T-cell (primary cell): ENCODE measurements around the gene CBX6. TPM values are rescaled to one million over a fixed set of nuclear protein-coding genes. Genes with fewer than 3 reads are reported as not detected.

ENCODE experiments used
- ATAC-seq, 4 experiments: fragments of 200-7000 bp in 3 of 4; fragments of 150-1000 bp in 1 of 4; cut with Tn5 transposase; replicated peaks in 1 of 4; 1 replicate in 3 of 4; 2 replicates in 1 of 4; pipeline ENCODE4 v1.10.0; 2021; ENCODE audit warnings: moderate library complexity in 3 of 4, mild to moderate bottlenecking in 2 of 4, moderate number of reproducible peaks in 1 of 4
- CTCF ChIA-PET, 2 donors: fragments of 300-600 bp; sonication (Branson Sonifier 250); formaldehyde crosslinking; loops; one replicate each; lab custom pipeline; 2022; ENCODE audit warnings: antibody characterized with exemption in 2 of 2; lab: Charles Lee
- POLR2A ChIA-PET, 2 donors: fragments of 300-600 bp; sonication (Branson Sonifier 250); formaldehyde crosslinking; loops; one replicate each; lab custom pipeline; 2022; ENCODE audit warnings: antibody characterized with exemption in 2 of 2; lab: Charles Lee
- DNase-seq, 35 experiments: peaks; one replicate each; pipeline versions ENCODE4 v3.0.0 to v3.0.0-alpha.2; 2013 to 2023
- H3K27ac ChIP-seq: one replicate; pipeline ENCODE4 v1.5.1; 2013; ENCODE audit warnings: low read length
- H3K27me3 ChIP-seq, 2 experiments: replicated peaks in 1 of 2; 1 replicate in 1 of 2; 2 replicates in 1 of 2; pipeline versions ENCODE4 v1.6.1 to v1.7.0; 2013; ENCODE audit warnings: low read length in 1 of 2, mixed read lengths in 1 of 2; ENCODE audit not compliant: control insufficient read depth in 2 of 2, insufficient read depth in 2 of 2; ENCODE audit errors: extremely low read depth in 1 of 2
- H3K36me3 ChIP-seq, 2 donors: 1 replicate in 1 of 2; 2 replicates in 1 of 2; pipeline versions ENCODE4 v1.6.1 to v1.7.0; 2013; ENCODE audit warnings: low read length in 1 of 2; ENCODE audit not compliant: control insufficient read depth in 2 of 2, insufficient read depth in 1 of 2; ENCODE audit errors: extremely low read depth in 1 of 2
- H3K4me1 ChIP-seq, 2 experiments: 1 replicate in 1 of 2; 2 replicates in 1 of 2; pipeline versions ENCODE4 v1.6.1 to v1.7.0; 2013; ENCODE audit warnings: low read length in 2 of 2, mixed read lengths in 1 of 2; ENCODE audit not compliant: insufficient read depth in 2 of 2, control insufficient read depth in 1 of 2; ENCODE audit errors: extremely low read depth in 1 of 2
- H3K4me3 ChIP-seq, 2 donors: 1 replicate in 1 of 2; 2 replicates in 1 of 2; pipeline versions ENCODE4 v1.5.1 to v1.7.0; 2013; ENCODE audit warnings: mild to moderate bottlenecking in 2 of 2, low read length in 1 of 2, moderate library complexity in 1 of 2; ENCODE audit not compliant: control insufficient read depth in 1 of 2; ENCODE audit errors: extremely low read depth in 1 of 2
- H3K9me3 ChIP-seq: 2 replicates; pipeline ENCODE4 v1.7.0; 2013
- H3K27ac Mint-ChIP-seq, 2 donors: one replicate each; pipeline ENCODE4 v1.8.0; 2020 to 2021; ENCODE audit warnings: mild to moderate bottlenecking in 2 of 2, mixed read lengths in 2 of 2
- H3K27me3 Mint-ChIP-seq, 2 donors: one replicate each; pipeline ENCODE4 v1.8.0; 2021 to 2022; ENCODE audit warnings: mixed read lengths in 2 of 2
- H3K36me3 Mint-ChIP-seq: one replicate; pipeline ENCODE4 v1.8.0; 2021; ENCODE audit warnings: mixed read lengths
- H3K4me1 Mint-ChIP-seq, 3 donors: one replicate each; pipeline ENCODE4 v1.8.0; 2020 to 2022; ENCODE audit warnings: mixed read lengths in 3 of 3, mild to moderate bottlenecking in 1 of 3
- H3K4me3 Mint-ChIP-seq, 3 donors: one replicate each; pipeline ENCODE4 v1.8.0; 2020 to 2022; ENCODE audit warnings: mild to moderate bottlenecking in 3 of 3, mixed read lengths in 3 of 3, moderate library complexity in 3 of 3
- H3K9me3 Mint-ChIP-seq, 3 donors: one replicate each; pipeline ENCODE4 v1.8.0; 2020 to 2022; ENCODE audit warnings: mixed read lengths in 3 of 3
- WGBS: methylation state at CpG from one replicate; pipeline ENCODE4 v1.1.5; 2013; ENCODE audit warnings: missing lambda C conversion rate; ENCODE audit not compliant: insufficient coverage; 5-methylcytosine and 5-hydroxymethylcytosine counted together
- total RNA-seq, 35 experiments: library from RNA in 6 of 35; stranded (reverse) in 6 of 35; fragments of 120-200 nt in 1 of 35; gene quantifications; one replicate each; pipeline versions ENCODE4 v1.2.1 to v1.2.4 and lab custom pipeline; 2013 to 2026

CBX6 gene
- total RNA-seq, 5 donors from 2014 or later (not counting 1 experiment from before 2014, with no cell fraction given), result 41.2 to 92.0 (median 87.1) TPM

- ATAC-seq, result no peak
- no peak overlapping the region for H3K4me3 ChIP-seq
- no peaks in the 10 kb centered on the region for H3K4me1 ChIP-seq
- no peak for DNase-seq
- Mint-ChIP-seq H3K27me3 (peaks cover 2 to 9% of the 10 kb centered on the region in 2 donors), H3K4me3 (no peak overlapping the region), H3K36me3 (no peaks in the 10 kb centered on the region), H3K4me1 (no peaks in the 10 kb centered on the region), H3K27ac (no peak overlapping the region), H3K9me3 (no peaks in the 10 kb centered on the region)
- H3K27ac ChIP-seq, result no peak overlapping the region
- CTCF ChIA-PET, result no interaction called here
- H3K27me3 ChIP-seq, result peaks cover 0 to 27% of the 10 kb centered on the region in 2 experiments
- WGBS, result no CpG with 5 or more reads among the region's 1 CpG
- no peaks in the 10 kb centered on the region for H3K36me3 ChIP-seq
- H3K9me3 ChIP-seq, result no peaks in the 10 kb centered on the region
- POLR2A ChIA-PET, result no interaction called here
Observed at GRCh38 chr22:38852522-38852921, 19.5 kb downstream of the CBX6 start.

- no peaks in the 10 kb centered on the region for H3K9me3 ChIP-seq
- Mint-ChIP-seq H3K4me1 (no peaks in the 10 kb centered on the region), H3K36me3 (no peaks in the 10 kb centered on the region), H3K27ac (no peak overlapping the region), H3K9me3 (no peaks in the 10 kb centered on the region), H3K4me3 (no peak overlapping the region), H3K27me3 (peaks cover 4 to 9% of the 10 kb centered on the region in 2 donors)
- CTCF ChIA-PET, result no interaction called here
- H3K27ac ChIP-seq, result no peak overlapping the region
- ATAC-seq, result no peak
- DNase-seq, result no peak
- WGBS, result 66% methylated on average over 9 of the region's 15 CpGs
- no peaks in the 10 kb centered on the region for H3K36me3 ChIP-seq
- POLR2A ChIA-PET, result no interaction called here
- H3K4me1 ChIP-seq, result no peaks in the 10 kb centered on the region
- no peak overlapping the region for H3K4me3 ChIP-seq
- H3K27me3 ChIP-seq, result peaks cover 2 to 27% of the 10 kb centered on the region in 2 experiments
Observed at GRCh38 chr22:38850941-38851849, 20.8 kb downstream of the CBX6 start.

GRCh38 chr22:38850399-38850798 is 21.6 kb downstream of the CBX6 start:
- no peak overlapping the region for H3K27ac Mint-ChIP-seq
- no peak for ATAC-seq
- no peaks in the 10 kb centered on the region for H3K4me1 Mint-ChIP-seq
- no peak for DNase-seq
- H3K36me3 Mint-ChIP-seq, result no peaks in the 10 kb centered on the region
- Histone ChIP-seq H3K27me3 (peaks cover 2 to 30% of the 10 kb centered on the region in 2 experiments), H3K36me3 (no peaks in the 10 kb centered on the region), H3K4me1 (no peaks in the 10 kb centered on the region), H3K9me3 (no peaks in the 10 kb centered on the region), H3K4me3 (no peak overlapping the region), H3K27ac (no peak overlapping the region)
- no peaks in the 10 kb centered on the region for H3K9me3 Mint-ChIP-seq
- H3K27me3 Mint-ChIP-seq, result peaks cover 4 to 6% of the 10 kb centered on the region in 2 donors
- ChIA-PET POLR2A (no interaction called here), CTCF (no interaction called here)
- H3K4me3 Mint-ChIP-seq, result no peak overlapping the region
- WGBS, result 42% methylated on average over 2 of the region's 2 CpGs

GRCh38 chr22:38849811-38850210 is 22.2 kb downstream of the CBX6 start:
- 79% methylated on average over 4 of the region's 6 CpGs for WGBS
- Histone ChIP-seq H3K27ac (no peak overlapping the region), H3K27me3 (peaks cover 2 to 34% of the 10 kb centered on the region in 2 experiments), H3K36me3 (no peaks in the 10 kb centered on the region), H3K4me1 (no peaks in the 10 kb centered on the region), H3K4me3 (no peak overlapping the region), H3K9me3 (no peaks in the 10 kb centered on the region)
- Mint-ChIP-seq H3K27me3 (peaks cover 3 to 4% of the 10 kb centered on the region in 2 donors), H3K4me1 (no peaks in the 10 kb centered on the region), H3K4me3 (no peak overlapping the region), H3K36me3 (no peaks in the 10 kb centered on the region), H3K9me3 (no peaks in the 10 kb centered on the region), H3K27ac (no peak overlapping the region)
- ATAC-seq, result no peak
- ChIA-PET POLR2A (no interaction called here), CTCF (no interaction called here)
- no peak for DNase-seq

- DNase-seq (no peak), ATAC-seq (no peak)
- ChIA-PET CTCF (no interaction called here), POLR2A (no interaction called here)
- Mint-ChIP-seq H3K27me3 (peaks cover 0 to 12% of the 10 kb centered on the region in 2 donors), H3K4me3 (no peak overlapping the region), H3K9me3 (no peaks in the 10 kb centered on the region), H3K36me3 (no peaks in the 10 kb centered on the region), H3K27ac (peak overlapping the region in 1 of 2 donors; percentile 28), H3K4me1 (peaks cover 15 to 16% (median 15%) of the 10 kb centered on the region in 3 donors)
- Histone ChIP-seq H3K4me1 (peaks cover 0 to 20% of the 10 kb centered on the region in 2 experiments), H3K27me3 (peaks cover 6 to 53% of the 10 kb centered on the region in 2 experiments), H3K9me3 (no peaks in the 10 kb centered on the region), H3K4me3 (no peak overlapping the region), H3K27ac (no peak overlapping the region), H3K36me3 (no peaks in the 10 kb centered on the region)
- WGBS, result no CpG with 5 or more reads among the region's 1 CpG
Observed at GRCh38 chr22:38846412-38846811, 25.6 kb downstream of the CBX6 start.

- H3K36me3 Mint-ChIP-seq, result peaks cover 1% of the 10 kb centered on the region
- DNase-seq (no peak), ATAC-seq (no peak)
- no peaks in the 10 kb centered on the region for H3K9me3 ChIP-seq
- peaks cover 22 to 25% (median 23%) of the 10 kb centered on the region in 3 donors for H3K4me1 Mint-ChIP-seq
- H3K27me3 Mint-ChIP-seq, result peaks cover 5 to 19% of the 10 kb centered on the region in 2 donors
- WGBS, result 88% methylated on average over 9 of the region's 17 CpGs
- no peaks in the 10 kb centered on the region for H3K36me3 ChIP-seq
- no peak overlapping the region for H3K27ac ChIP-seq
- H3K4me1 ChIP-seq, result peaks cover 0 to 24% of the 10 kb centered on the region in 2 experiments
- ChIA-PET CTCF (interaction anchor here in 1 of 2 donors (0.5 kb wide), 1 partner anchor 10 kb away, joined by 5 read pairs; no protein-coding TSS in a partner anchor), POLR2A (no interaction called here)
- peak overlapping the region in 1 of 2 donors; percentile 46 for H3K27ac Mint-ChIP-seq
- peaks cover 6 to 53% of the 10 kb centered on the region in 2 experiments for H3K27me3 ChIP-seq
- H3K9me3 Mint-ChIP-seq, result no peaks in the 10 kb centered on the region
- peak overlapping the region; percentile 39 to 67 (median 51) for H3K4me3 Mint-ChIP-seq
- H3K4me3 ChIP-seq, result no peak overlapping the region
Observed at GRCh38 chr22:38845004-38845740, 26.8 kb downstream of the CBX6 start.
